ENCODE measurements around the gene DNAH14. TPM values are rescaled to one million over a fixed set of nuclear protein-coding genes. Genes with fewer than 3 reads are reported as not detected.
"Not testable (repeated sequence)": the region's sequence is repeated elsewhere in the genome, so short reads cannot be mapped to it uniquely, and the experiment has no call there.

The DNAH14 gene
- total RNA-seq, 1 donor = 14.7 TPM

GRCh38 chr1:225368036-225368552 lies 438.6 kb downstream of the DNAH14 start:
- H3K4me3 ChIP-seq (ENCODE audit: low read depth, low read length) = no peak overlapping the region
- no peak for TF ChIP-seq CTCF (IDR thresholded peaks at IDR 0.05; ENCODE audit: insufficient read depth, low read depth, low read length)
- no peak for DNase-seq (ENCODE audit: low read depth)

GRCh38 chr1:225371366-225372010 lies 442.0 kb downstream of the DNAH14 start:
- H3K4me3 ChIP-seq (ENCODE audit: low read depth, low read length) = no peak overlapping the region
- no peak for DNase-seq (ENCODE audit: low read depth)
- TF ChIP-seq CTCF (IDR thresholded peaks at IDR 0.05; ENCODE audit: insufficient read depth, low read depth, low read length) = no peak

GRCh38 chr1:225373155-225373554 lies 443.7 kb downstream of the DNAH14 start:
- H3K4me3 ChIP-seq (ENCODE audit: low read depth, low read length) = no peak overlapping the region
- no peak for DNase-seq (ENCODE audit: low read depth)
- no peak for TF ChIP-seq CTCF (IDR thresholded peaks at IDR 0.05; ENCODE audit: insufficient read depth, low read depth, low read length)

GRCh38 chr1:225374996-225375395 lies 445.5 kb downstream of the DNAH14 start:
- no peak for DNase-seq (ENCODE audit: low read depth)
- no peak overlapping the region for H3K4me3 ChIP-seq (ENCODE audit: low read depth, low read length)
- no peak for TF ChIP-seq CTCF (IDR thresholded peaks at IDR 0.05; ENCODE audit: insufficient read depth, low read depth, low read length)

GRCh38 chr1:225378880-225379279 lies 449.4 kb downstream of the DNAH14 start:
- H3K4me3 ChIP-seq (ENCODE audit: low read depth, low read length) = no peak overlapping the region
- DNase-seq (ENCODE audit: low read depth) = peak; percentile 38
- no peak for TF ChIP-seq CTCF (IDR thresholded peaks at IDR 0.05; ENCODE audit: insufficient read depth, low read depth, low read length)

GRCh38 chr1:225380691-225381090 lies 451.2 kb downstream of the DNAH14 start:
- H3K4me3 ChIP-seq (ENCODE audit: low read depth, low read length) = no peak overlapping the region
- no peak for DNase-seq (ENCODE audit: low read depth)
- TF ChIP-seq CTCF (IDR thresholded peaks at IDR 0.05; ENCODE audit: insufficient read depth, low read depth, low read length) = no peak

GRCh38 chr1:225386860-225387259 lies 457.4 kb downstream of the DNAH14 start:
- H3K4me3 ChIP-seq (ENCODE audit: low read depth, low read length); DNase-seq (ENCODE audit: low read depth): not testable (repeated sequence)
